Natural killer cell (primary cell): ENCODE measurements around the gene TCEAL2. TPM values are rescaled to one million over a fixed set of nuclear protein-coding genes. Genes with fewer than 3 reads are reported as not detected.
"Not testable (repeated sequence)": the region's sequence is repeated elsewhere in the genome, so short reads cannot be mapped to it uniquely, and the experiment has no call there.

Experiments used
- ATAC-seq, 3 donors: fragments of 150-1000 bp in 2 of 3; fragments of 200-7000 bp in 1 of 3; cut with Tn5 transposase; 1 replicate in 1 of 3; 2 replicates in 2 of 3; pipeline ENCODE4 v1.10.0; 2021; ENCODE audit warnings: mild to moderate bottlenecking in 2 of 3, moderate library complexity in 2 of 3
- DNase-seq, 2 donors: peaks; one replicate each; pipeline versions ENCODE4 v3.0.0 to v3.0.0-alpha.2; 2013 to 2021; ENCODE audit warnings: mixed read lengths in 1 of 2
- H3K27ac ChIP-seq: one replicate; pipeline ENCODE4 v1.5.1; 2013; ENCODE audit warnings: mild to moderate bottlenecking, low read length
- H3K27me3 ChIP-seq: one replicate; pipeline ENCODE4 v1.6.1; 2013; ENCODE audit warnings: low read length; ENCODE audit not compliant: control insufficient read depth, insufficient read depth
- H3K36me3 ChIP-seq: one replicate; pipeline ENCODE4 v1.6.1; 2013; ENCODE audit warnings: low read length; ENCODE audit not compliant: control insufficient read depth, insufficient read depth
- H3K4me1 ChIP-seq: one replicate; pipeline ENCODE4 v1.6.1; 2013; ENCODE audit warnings: low read length; ENCODE audit not compliant: control insufficient read depth, insufficient read depth
- H3K4me3 ChIP-seq: one replicate; pipeline ENCODE4 v1.5.1; 2013; ENCODE audit warnings: low read length
- H3K9me3 ChIP-seq: one replicate; pipeline ENCODE4 v1.6.1; 2013; ENCODE audit warnings: low read length; ENCODE audit not compliant: control insufficient read depth, insufficient read depth
- H3K27ac Mint-ChIP-seq, 2 donors: one replicate each; pipeline ENCODE4 v1.8.0; 2022; ENCODE audit warnings: mild to moderate bottlenecking in 2 of 2, mixed read lengths in 2 of 2, moderate library complexity in 1 of 2
- H3K27me3 Mint-ChIP-seq, 2 donors: one replicate each; pipeline ENCODE4 v1.8.0; 2022; ENCODE audit warnings: low read depth in 2 of 2, mixed read lengths in 2 of 2
- H3K36me3 Mint-ChIP-seq: one replicate; pipeline ENCODE4 v1.8.0; 2022; ENCODE audit warnings: mixed read lengths
- H3K4me1 Mint-ChIP-seq, 2 donors: one replicate each; pipeline ENCODE4 v1.8.0; 2022; ENCODE audit warnings: mixed read lengths in 2 of 2
- H3K4me3 Mint-ChIP-seq: one replicate; pipeline ENCODE4 v1.8.0; 2022; ENCODE audit warnings: mild to moderate bottlenecking, moderate library complexity, mixed read lengths
- H3K9me3 Mint-ChIP-seq, 2 donors: one replicate each; pipeline ENCODE4 v1.8.0; 2022; ENCODE audit warnings: mixed read lengths in 2 of 2
- WGBS: methylation state at CpG from one replicate; pipeline ENCODE4 v1.1.7; 2013; ENCODE audit warnings: missing lambda C conversion rate; ENCODE audit not compliant: insufficient coverage; 5-methylcytosine and 5-hydroxymethylcytosine counted together
- intact Hi-C: fragments of 100-400 bp; cut with micrococcal nuclease; formaldehyde crosslinking; loops from one replicate; pipeline ENCODE4 v1.14.2; 2022
- total RNA-seq, 4 donors: library from RNA; stranded (reverse); fragments of 120-200 nt in 1 of 4; gene quantifications; one replicate each; pipeline versions ENCODE4 v1.2.3 to v1.2.4, GENCODE V29; 2013 to 2022
- TF ChIP-seq, protein P1 (sequence below): fragments of 200-600 bp; IDR thresholded peaks from one replicate; pipeline ENCODE4 v1.8.0; 2022; ENCODE audit warnings: antibody characterized with exemption

TCEAL2 gene
- total RNA-seq = not detected
- total RNA-seq (2013) = not detected

DNA sequence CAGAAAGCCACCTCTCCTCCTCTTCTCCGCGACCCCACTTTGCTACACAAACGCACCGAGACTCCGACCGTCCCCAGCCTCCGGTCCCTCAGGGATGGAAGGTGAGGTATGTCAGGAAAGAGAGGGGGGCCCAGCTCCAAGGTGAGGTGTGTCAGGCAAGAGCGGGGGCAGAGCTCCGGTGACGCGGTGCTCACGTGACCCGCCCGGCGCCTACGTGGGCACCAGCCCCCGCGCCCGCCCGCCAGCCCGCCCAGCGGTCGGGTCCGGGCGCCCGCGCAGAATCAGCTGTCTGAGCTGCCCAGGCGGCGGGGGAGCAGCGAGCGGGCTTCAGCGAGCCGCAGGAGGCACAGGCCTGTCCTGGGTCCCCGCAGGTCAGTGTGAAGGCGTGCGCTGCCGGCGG is at the start of gene TCEAL2:
TSS of gene TCEAL2 (plus strand) at position 244 of the 400 bp plus-strand sequence. CDS start 1,152 bp downstream, outside the sequence.
- H3K4me1 Mint-ChIP-seq, H3K36me3 Mint-ChIP-seq, H3K4me1 ChIP-seq, H3K4me3 ChIP-seq, H3K36me3 ChIP-seq, intact Hi-C loops, H3K9me3 ChIP-seq, H3K9me3 Mint-ChIP-seq, H3K27ac Mint-ChIP-seq, H3K27ac ChIP-seq, H3K27me3 ChIP-seq: not testable (repeated sequence)
- H3K27me3 Mint-ChIP-seq = peaks cover 18 to 33% of the 10 kb centered on the region in 2 donors
- peak in 1 of 2 donors; percentile 17 for DNase-seq
- peak within 1 kb of the TSS; percentile 38 for H3K4me3 Mint-ChIP-seq
- ATAC-seq = peak in 1 of 3 donors; percentile 24
- WGBS = 0% methylated on average over 17 of the region's 38 CpGs

DNA sequence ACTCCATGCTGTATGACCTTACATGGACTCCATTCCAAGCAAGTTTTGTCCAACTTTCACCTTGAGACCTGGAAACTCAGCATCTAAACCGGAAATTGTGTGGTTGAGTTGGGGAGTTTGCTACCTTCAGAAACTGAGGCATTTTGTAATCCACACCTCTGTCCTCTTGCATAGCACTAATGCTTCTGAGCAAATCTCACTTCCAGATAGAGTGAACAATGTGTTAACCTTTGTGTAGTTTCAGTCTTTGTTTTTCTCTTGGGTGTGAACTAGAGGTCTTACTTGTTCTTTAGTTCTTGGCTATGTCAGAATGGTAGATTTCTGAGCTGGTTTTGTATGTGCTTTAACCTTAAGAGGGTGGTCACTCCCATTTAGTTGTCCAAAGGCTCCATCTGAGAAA is 48.1 kb upstream of the TCEAL2 start:
- H3K4me1 ChIP-seq = no peaks in the 10 kb centered on the region
- H3K36me3 ChIP-seq = no peaks in the 10 kb centered on the region
- intact Hi-C loops = no loop called here
- Mint-ChIP-seq H3K27ac (no peak overlapping the region), H3K4me1 (no peaks in the 10 kb centered on the region), H3K4me3 (no peak overlapping the region), H3K27me3 (peaks cover 0 to 44% of the 10 kb centered on the region in 2 donors), H3K9me3 (no peaks in the 10 kb centered on the region), H3K36me3 (no peaks in the 10 kb centered on the region)
- DNase-seq (no peak), ATAC-seq (no peak)
- TF ChIP-seq, protein P1, sequence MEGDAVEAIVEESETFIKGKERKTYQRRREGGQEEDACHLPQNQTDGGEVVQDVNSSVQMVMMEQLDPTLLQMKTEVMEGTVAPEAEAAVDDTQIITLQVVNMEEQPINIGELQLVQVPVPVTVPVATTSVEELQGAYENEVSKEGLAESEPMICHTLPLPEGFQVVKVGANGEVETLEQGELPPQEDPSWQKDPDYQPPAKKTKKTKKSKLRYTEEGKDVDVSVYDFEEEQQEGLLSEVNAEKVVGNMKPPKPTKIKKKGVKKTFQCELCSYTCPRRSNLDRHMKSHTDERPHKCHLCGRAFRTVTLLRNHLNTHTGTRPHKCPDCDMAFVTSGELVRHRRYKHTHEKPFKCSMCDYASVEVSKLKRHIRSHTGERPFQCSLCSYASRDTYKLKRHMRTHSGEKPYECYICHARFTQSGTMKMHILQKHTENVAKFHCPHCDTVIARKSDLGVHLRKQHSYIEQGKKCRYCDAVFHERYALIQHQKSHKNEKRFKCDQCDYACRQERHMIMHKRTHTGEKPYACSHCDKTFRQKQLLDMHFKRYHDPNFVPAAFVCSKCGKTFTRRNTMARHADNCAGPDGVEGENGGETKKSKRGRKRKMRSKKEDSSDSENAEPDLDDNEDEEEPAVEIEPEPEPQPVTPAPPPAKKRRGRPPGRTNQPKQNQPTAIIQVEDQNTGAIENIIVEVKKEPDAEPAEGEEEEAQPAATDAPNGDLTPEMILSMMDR = no peak
- WGBS = no CpG with 5 or more reads among the region's 1 CpG
- H3K9me3 ChIP-seq = no peaks in the 10 kb centered on the region
- H3K27me3 ChIP-seq = no peaks in the 10 kb centered on the region
- no peak overlapping the region for H3K27ac ChIP-seq
- no peak overlapping the region for H3K4me3 ChIP-seq

DNA sequence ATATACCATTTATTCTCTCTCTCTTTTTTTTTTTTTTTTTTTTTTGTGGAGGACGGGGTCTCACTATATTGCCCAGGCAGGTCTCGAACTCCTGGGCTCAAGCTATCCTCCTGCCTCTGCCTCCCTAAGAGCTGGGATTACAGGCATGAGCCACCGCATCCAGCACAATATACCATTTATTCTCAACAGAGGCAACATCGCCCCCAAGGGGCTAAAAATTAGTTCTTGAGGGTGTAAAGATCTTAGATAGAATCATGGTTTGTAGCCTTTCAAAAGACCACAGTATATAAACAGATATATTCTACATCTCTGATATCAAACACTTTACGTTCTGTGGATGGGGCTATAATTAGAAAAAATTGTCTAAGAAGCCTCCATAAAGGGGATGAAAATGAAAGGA is 39.8 kb upstream of the TCEAL2 start:
- H3K4me1 ChIP-seq = no peaks in the 10 kb centered on the region
- TF ChIP-seq, protein P1 = no peak
- no peaks in the 10 kb centered on the region for H3K9me3 Mint-ChIP-seq
- H3K27me3 ChIP-seq = no peaks in the 10 kb centered on the region
- H3K27me3 Mint-ChIP-seq = peaks cover 0 to 8% of the 10 kb centered on the region in 2 donors
- no peaks in the 10 kb centered on the region for H3K36me3 Mint-ChIP-seq
- H3K4me1 Mint-ChIP-seq = no peaks in the 10 kb centered on the region
- DNase-seq (peak in 1 of 2 donors; percentile 10), ATAC-seq (no peak)
- no peak overlapping the region for H3K27ac ChIP-seq
- H3K27ac Mint-ChIP-seq = no peak overlapping the region
- H3K4me3 ChIP-seq = no peak overlapping the region
- H3K4me3 Mint-ChIP-seq = no peak overlapping the region
- intact Hi-C loops = loop anchor here (5.0 kb wide), 1 partner anchor 488 kb away; no protein-coding TSS in a partner anchor
- H3K36me3 ChIP-seq = no peaks in the 10 kb centered on the region
- WGBS = no CpG with 5 or more reads among the region's 5 CpGs
- no peaks in the 10 kb centered on the region for H3K9me3 ChIP-seq

DNA sequence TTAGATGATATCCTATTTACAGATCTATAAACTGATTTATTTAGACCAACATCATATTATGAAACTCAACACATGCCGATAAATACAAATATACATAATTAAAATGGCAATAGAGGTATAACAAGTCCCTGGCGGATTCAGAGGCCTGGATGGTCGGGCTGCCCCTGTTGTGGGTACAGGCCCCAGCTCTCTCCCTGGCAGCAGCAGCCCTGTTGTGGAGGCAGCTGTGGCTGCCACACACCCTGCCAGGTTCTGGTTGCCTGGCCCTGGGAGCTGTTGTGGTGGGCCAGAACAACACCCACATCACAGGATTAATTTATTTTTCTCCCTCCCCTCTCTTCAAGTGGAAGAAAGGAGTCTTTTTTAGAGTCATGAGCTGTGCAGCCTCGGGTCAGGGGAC is 12.1 kb upstream of the TCEAL2 start:
- peaks cover 0 to 3% of the 10 kb centered on the region in 2 donors for H3K9me3 Mint-ChIP-seq
- DNase-seq (no peak), ATAC-seq (no peak)
- H3K27ac Mint-ChIP-seq = no peak overlapping the region
- Histone ChIP-seq H3K4me3 (no peak overlapping the region), H3K4me1 (no peaks in the 10 kb centered on the region), H3K27me3 (no peaks in the 10 kb centered on the region), H3K36me3 (no peaks in the 10 kb centered on the region), H3K9me3 (no peaks in the 10 kb centered on the region), H3K27ac (no peak overlapping the region)
- H3K4me3 Mint-ChIP-seq = no peak overlapping the region
- TF ChIP-seq, protein P1 = no peak
- H3K27me3 Mint-ChIP-seq = peaks cover 0 to 5% of the 10 kb centered on the region in 2 donors
- 80% methylated on average over 1 of the region's 4 CpGs for WGBS
- H3K36me3 Mint-ChIP-seq = peaks cover 7% of the 10 kb centered on the region
- intact Hi-C loops = no loop called here
- H3K4me1 Mint-ChIP-seq = no peaks in the 10 kb centered on the region
